Gastrocnemius medialis (tissue), 4 donors: ENCODE data around the gene ASAP2.

Source experiments
- CTCF ChIP-seq, 5 experiments: fragments of 450-650 bp in 3 of 5; fragments of 200-600 bp in 2 of 5; sonication (generic) in 2 of 5; IDR thresholded peaks in 4 of 5; conservative IDR thresholded peaks in 1 of 5; 1 replicate in 4 of 5; 2 replicates in 1 of 5; pipeline ENCODE4 v1.5.1; 2016 to 2019; ENCODE audit warnings: antibody characterized with exemption in 5 of 5, mild to moderate bottlenecking in 3 of 5, moderate library complexity in 3 of 5
- POLR2A ChIP-seq, 2 donors: fragments of 450-650 bp; IDR thresholded peaks; one replicate each; pipeline ENCODE4 v1.6.1; 2017; ENCODE audit warnings: antibody characterized with exemption in 2 of 2, mild to moderate bottlenecking in 2 of 2, moderate library complexity in 2 of 2

GRCh38 chr2:9418746-9419145, 212.1 kb downstream of the ASAP2 start:
- no peak for TF ChIP-seq CTCF (IDR thresholded peaks at IDR 0.05 in 4 of 5, conservative IDR thresholded peaks at IDR 0.05 in 1 of 5)
- no peak for TF ChIP-seq POLR2A (IDR thresholded peaks at IDR 0.05)
